Chondrocyte (in vitro differentiated cells): ENCODE data around the gene GNG7. TPM values are rescaled to one million over a fixed set of nuclear protein-coding genes. Genes with fewer than 3 reads are reported as not detected.
"Not testable (repeated sequence)": the region's sequence is repeated elsewhere in the genome, so short reads cannot be mapped to it uniquely, and the experiment has no call there.

ENCODE experiments used
- DNase-seq: peaks from one replicate; pipeline ENCODE4 v3.0.0; 2021; ENCODE audit warnings: mixed read lengths, low spot score
- H3K27ac Mint-ChIP-seq: one replicate; pipeline ENCODE4 v1.8.0; 2021; ENCODE audit warnings: mild to moderate bottlenecking, moderate library complexity, mixed read lengths; ENCODE audit not compliant: unreplicated experiment
- H3K27me3 Mint-ChIP-seq: 2 replicates; pipeline ENCODE4 v1.8.0; 2021; ENCODE audit warnings: low read depth, mixed read lengths
- H3K36me3 Mint-ChIP-seq: 2 replicates; pipeline ENCODE4 v1.8.0; 2021; ENCODE audit warnings: low read depth, mixed read lengths
- H3K4me1 Mint-ChIP-seq: 2 replicates; pipeline ENCODE4 v1.8.0; 2021; ENCODE audit warnings: low read depth, mild to moderate bottlenecking, mixed read lengths
- H3K4me3 Mint-ChIP-seq: one replicate; pipeline ENCODE4 v1.8.0; 2021; ENCODE audit warnings: mild to moderate bottlenecking, moderate library complexity, mixed read lengths; ENCODE audit not compliant: unreplicated experiment
- H3K9me3 Mint-ChIP-seq: 2 replicates; pipeline ENCODE4 v1.8.0; 2021; ENCODE audit warnings: low read depth, mixed read lengths
- total RNA-seq: library from RNA; stranded (reverse); gene quantifications from 3 replicates; pipeline ENCODE4 v1.2.1, GENCODE V29; 2021
- TF ChIP-seq, protein P1 (sequence below): fragments of 200-600 bp; sonication (generic); IDR thresholded peaks from 2 replicates; pipeline ENCODE4 v1.5.0; 2021; ENCODE audit warnings: antibody characterized with exemption, mild to moderate bottlenecking, moderate library complexity

GNG7 gene
- total RNA-seq, 1 donor from 2014 or later, result 1.9 TPM

DNA sequence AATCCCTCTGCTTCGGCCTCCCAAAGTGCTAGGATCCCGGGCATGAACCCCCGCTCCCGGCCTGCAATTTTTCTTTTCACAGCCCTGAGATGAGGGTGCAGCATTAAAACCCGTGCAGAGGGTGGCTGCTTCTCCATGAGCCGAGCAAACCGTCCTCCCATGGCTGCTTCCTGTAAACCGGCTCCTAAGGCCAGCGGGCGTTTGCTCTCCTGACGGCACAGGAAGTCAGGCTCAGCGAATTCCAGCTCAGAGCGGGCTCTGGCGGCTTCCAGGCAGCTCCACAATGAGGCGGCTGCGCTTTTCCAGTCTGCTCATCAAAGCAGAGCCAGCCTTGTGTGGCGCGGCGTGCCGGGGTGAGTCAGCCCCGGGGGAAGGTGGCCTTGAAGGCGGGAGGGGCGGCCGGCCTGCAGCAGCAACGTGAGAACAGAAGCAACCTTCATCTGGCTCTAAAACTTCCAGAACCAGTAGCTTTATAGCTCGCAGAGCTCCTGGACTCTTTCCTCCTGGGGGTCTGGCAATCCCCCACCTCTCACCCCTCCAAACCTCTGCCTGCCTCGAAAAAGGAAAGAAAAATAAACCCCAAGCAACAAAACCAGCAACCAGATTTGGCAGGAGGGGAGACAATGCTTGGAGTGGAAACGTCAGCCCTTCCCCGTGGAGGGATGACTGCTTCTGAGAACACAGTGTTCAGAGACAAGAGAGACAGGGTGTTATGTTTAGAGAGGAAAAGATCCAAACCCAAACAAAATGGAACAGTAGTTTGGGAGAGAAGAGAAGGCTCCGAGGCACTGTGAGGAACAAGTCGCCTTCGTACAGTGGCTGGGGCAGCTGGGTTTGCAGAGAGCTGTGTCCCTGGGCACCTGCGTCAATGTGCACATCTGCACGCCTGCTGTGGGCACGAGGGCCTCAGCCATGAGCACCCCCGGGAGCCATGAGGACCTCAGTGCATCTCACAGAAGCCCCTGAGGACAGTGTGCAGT is 158.7 kb downstream of the GNG7 start:
- no peaks in the 10 kb centered on the region for H3K9me3 Mint-ChIP-seq

DNA sequence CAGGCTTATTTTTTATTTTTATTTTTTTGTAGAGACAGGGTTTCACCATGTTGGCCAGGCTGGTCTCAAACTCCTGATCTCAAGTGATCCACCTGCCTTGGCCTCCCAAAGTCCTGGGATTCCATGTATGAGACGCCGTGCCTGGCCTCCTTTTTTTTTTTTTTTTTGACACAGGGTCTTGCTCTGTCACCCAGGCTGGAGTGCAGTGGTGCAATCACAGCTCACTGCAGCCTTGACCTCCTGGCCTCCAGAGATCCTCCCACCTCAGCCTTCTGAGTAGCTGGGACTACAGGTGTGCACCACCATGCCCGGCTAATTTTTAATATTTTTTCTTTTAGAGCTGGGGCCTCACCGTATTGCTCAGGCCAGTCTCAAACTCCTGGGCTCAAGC is 159.4 kb downstream of the GNG7 start:
- Mint-ChIP-seq H3K27ac (peak overlapping the region; percentile 100), H3K4me3 (peak overlapping the region; percentile 67), H3K4me1 (peaks cover 77% of the 10 kb centered on the region)
- not testable (repeated sequence) for H3K27me3 Mint-ChIP-seq, DNase-seq, H3K9me3 Mint-ChIP-seq, H3K36me3 Mint-ChIP-seq

More for the DNA sequence above, 158.7 kb downstream of the GNG7 start:
- peak overlapping the region; percentile 67 for H3K4me3 Mint-ChIP-seq
- H3K36me3 Mint-ChIP-seq, result no peaks in the 10 kb centered on the region
- H3K27me3 Mint-ChIP-seq, result no peaks in the 10 kb centered on the region
- H3K27ac Mint-ChIP-seq, result peak overlapping the region; percentile 100
- DNase-seq, result peak; percentile 99
- peaks cover 77% of the 10 kb centered on the region for H3K4me1 Mint-ChIP-seq
- TF ChIP-seq, protein P1, sequence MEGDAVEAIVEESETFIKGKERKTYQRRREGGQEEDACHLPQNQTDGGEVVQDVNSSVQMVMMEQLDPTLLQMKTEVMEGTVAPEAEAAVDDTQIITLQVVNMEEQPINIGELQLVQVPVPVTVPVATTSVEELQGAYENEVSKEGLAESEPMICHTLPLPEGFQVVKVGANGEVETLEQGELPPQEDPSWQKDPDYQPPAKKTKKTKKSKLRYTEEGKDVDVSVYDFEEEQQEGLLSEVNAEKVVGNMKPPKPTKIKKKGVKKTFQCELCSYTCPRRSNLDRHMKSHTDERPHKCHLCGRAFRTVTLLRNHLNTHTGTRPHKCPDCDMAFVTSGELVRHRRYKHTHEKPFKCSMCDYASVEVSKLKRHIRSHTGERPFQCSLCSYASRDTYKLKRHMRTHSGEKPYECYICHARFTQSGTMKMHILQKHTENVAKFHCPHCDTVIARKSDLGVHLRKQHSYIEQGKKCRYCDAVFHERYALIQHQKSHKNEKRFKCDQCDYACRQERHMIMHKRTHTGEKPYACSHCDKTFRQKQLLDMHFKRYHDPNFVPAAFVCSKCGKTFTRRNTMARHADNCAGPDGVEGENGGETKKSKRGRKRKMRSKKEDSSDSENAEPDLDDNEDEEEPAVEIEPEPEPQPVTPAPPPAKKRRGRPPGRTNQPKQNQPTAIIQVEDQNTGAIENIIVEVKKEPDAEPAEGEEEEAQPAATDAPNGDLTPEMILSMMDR, result peak; percentile 72

DNA sequence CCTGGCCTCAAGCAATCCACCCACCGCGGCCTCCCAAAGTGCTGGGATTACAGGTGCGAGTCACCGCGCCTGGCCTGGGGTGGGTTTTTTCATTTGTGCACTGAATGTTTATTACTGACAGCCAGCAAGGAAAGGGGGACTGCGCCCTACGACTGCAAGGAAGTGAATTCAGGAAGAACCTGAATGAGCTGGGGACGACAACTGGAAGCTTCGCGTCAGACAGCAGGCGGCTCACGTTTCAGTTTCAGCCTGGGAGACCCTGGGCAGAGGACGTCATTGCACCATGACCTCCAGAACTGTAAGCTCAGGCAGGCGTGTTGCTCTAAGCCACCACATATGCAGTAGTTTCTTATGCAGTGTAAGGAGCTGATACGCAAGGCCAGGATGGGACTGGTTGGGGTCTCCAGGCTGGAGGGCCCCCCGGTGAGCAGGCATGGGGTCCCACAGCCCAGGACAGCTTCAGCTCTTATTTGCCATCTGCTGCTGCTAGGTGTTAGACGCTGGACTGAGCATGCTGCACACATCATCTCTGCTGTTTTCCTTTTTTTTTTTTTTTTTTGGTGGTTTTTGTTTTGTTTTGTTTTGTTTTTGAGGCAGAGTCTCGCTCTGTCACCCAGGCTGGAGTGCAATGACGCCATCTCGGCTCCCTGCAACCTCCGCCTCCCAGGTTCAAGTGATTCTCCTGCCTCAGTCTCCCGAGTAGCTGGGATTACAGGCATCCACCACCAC is 160.0 kb downstream of the GNG7 start:
- Mint-ChIP-seq H3K4me1 (peaks cover 77% of the 10 kb centered on the region), H3K36me3 (no peaks in the 10 kb centered on the region), H3K9me3 (no peaks in the 10 kb centered on the region), H3K27me3 (no peaks in the 10 kb centered on the region), H3K27ac (peak overlapping the region; percentile 100), H3K4me3 (peak overlapping the region; percentile 67)
- TF ChIP-seq, protein P1, result no peak
- no peak for DNase-seq

DNA sequence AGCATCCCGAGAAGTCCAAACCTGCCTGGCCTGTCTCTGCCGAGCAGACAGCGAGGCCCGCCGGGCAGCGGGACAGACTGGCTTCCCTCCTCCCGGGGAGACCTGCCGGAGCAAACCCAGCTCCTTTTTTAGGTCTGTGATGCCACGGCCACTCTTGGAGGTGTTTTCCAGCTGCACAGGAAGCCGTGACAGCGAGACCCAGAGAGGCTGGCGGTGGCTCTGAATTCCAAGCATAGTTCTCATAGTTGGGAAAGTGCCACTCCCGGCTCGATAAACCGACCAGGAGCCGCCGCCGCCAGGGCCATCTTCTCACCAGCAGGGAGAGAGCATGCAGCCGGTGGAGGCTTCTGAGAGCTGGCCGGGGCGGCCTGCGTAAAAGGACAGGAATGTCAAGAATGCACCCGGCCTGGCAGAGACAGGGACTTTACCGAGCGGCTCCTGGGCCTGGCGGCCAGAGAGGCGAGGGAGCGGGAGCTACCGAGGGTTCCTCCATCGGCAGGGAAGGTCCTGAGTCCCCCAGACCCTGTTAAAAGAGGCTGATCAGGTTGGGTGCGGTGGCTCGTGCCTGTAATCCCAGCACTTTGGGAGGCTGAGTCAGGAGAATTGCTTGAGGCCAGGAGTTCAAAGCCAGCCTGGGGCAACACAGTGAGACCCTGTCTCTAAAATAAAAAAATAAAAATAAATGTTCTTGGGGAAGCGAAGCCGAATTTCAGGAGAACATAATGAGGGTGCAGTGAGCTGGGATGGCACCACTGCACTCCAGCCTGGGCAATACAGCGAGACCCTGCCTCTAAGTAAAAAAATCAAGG is 161.6 kb downstream of the GNG7 start:
- Mint-ChIP-seq H3K4me1 (peaks cover 67% of the 10 kb centered on the region), H3K9me3 (no peaks in the 10 kb centered on the region), H3K36me3 (no peaks in the 10 kb centered on the region), H3K27me3 (no peaks in the 10 kb centered on the region), H3K27ac (peak overlapping the region; percentile 100), H3K4me3 (peak overlapping the region; percentile 33)
- TF ChIP-seq, protein P1, result peak; percentile 66
- peak; percentile 99 for DNase-seq

DNA sequence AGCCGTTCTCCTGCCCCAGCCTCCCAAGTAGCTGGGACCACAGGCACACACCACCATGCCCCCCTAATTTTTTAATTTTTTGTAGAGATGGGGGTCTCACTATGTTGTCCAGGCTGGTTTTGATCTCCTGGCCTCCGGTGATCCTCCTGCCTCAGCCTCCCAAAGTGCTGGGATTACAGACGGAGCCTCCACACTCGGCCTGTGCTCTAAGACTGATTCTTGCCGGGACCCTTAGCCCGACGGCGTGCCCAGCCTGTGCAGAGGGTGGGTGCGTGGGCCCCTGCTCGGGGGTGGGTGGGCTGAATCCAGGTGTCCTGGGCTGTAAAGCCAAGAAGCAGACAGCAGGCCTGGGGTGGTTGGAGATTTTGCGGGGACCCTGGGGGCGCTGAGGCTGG is 162.2 kb downstream of the GNG7 start:
- H3K27me3 Mint-ChIP-seq, result no peaks in the 10 kb centered on the region
- DNase-seq, result no peak
- TF ChIP-seq, protein P1, result no peak
- peak overlapping the region; percentile 33 for H3K4me3 Mint-ChIP-seq
- no peaks in the 10 kb centered on the region for H3K9me3 Mint-ChIP-seq
- peaks cover 67% of the 10 kb centered on the region for H3K4me1 Mint-ChIP-seq
- no peaks in the 10 kb centered on the region for H3K36me3 Mint-ChIP-seq
- H3K27ac Mint-ChIP-seq, result peak overlapping the region; percentile 100
